ENCODE data around the gene TBCD.

The TBCD gene

GRCh38 chr17:82868715-82869131 lies 116.9 kb downstream of the TBCD start:
- no peak for DNase-seq (ENCODE audit: low read depth in 1 of 2, low spot score in 1 of 2)

- no peak for DNase-seq (ENCODE audit: low read depth in 1 of 2, low spot score in 1 of 2)
These were observed 117.7 kb downstream of the TBCD start for GRCh38 chr17:82869536-82869935.

GRCh38 chr17:82870091-82870491 lies 118.2 kb downstream of the TBCD start:
- no peak for DNase-seq (ENCODE audit: low read depth in 1 of 2, low spot score in 1 of 2)

- no peak for DNase-seq (ENCODE audit: low read depth in 1 of 2, low spot score in 1 of 2)
These were observed 118.7 kb downstream of the TBCD start for GRCh38 chr17:82870541-82870940.

- no peak for DNase-seq (ENCODE audit: low read depth in 1 of 2, low spot score in 1 of 2)
These were observed 119.4 kb downstream of the TBCD start for GRCh38 chr17:82871056-82871775.

GRCh38 chr17:82871776-82872561 lies 120.1 kb downstream of the TBCD start:
- DNase-seq (ENCODE audit: low read depth in 1 of 2, low spot score in 1 of 2): no peak

GRCh38 chr17:82872591-82873520 lies 121.0 kb downstream of the TBCD start:
- no peak for DNase-seq (ENCODE audit: low read depth in 1 of 2, low spot score in 1 of 2)

- no peak for DNase-seq (ENCODE audit: low read depth in 1 of 2, low spot score in 1 of 2)
These were observed 121.7 kb downstream of the TBCD start for GRCh38 chr17:82873521-82873920.

GRCh38 chr17:82874011-82874835 lies 122.4 kb downstream of the TBCD start:
- no peak for DNase-seq (ENCODE audit: low read depth in 1 of 2, low spot score in 1 of 2)

- no peak for DNase-seq (ENCODE audit: low read depth in 1 of 2, low spot score in 1 of 2)
These were observed 123.6 kb downstream of the TBCD start for GRCh38 chr17:82875407-82875856.

- no peak for DNase-seq (ENCODE audit: low read depth in 1 of 2, low spot score in 1 of 2)
These were observed 124.3 kb downstream of the TBCD start for GRCh38 chr17:82876149-82876548.

- DNase-seq (ENCODE audit: low read depth in 1 of 2, low spot score in 1 of 2): no peak
These were observed 124.9 kb downstream of the TBCD start for GRCh38 chr17:82876602-82877379.

- DNase-seq (ENCODE audit: low read depth in 1 of 2, low spot score in 1 of 2): no peak
These were observed 126.7 kb downstream of the TBCD start for GRCh38 chr17:82878527-82878926.

- DNase-seq (ENCODE audit: low read depth in 1 of 2, low spot score in 1 of 2): no peak
These were observed 127.4 kb downstream of the TBCD start for GRCh38 chr17:82879241-82879640.

- DNase-seq (ENCODE audit: low read depth in 1 of 2, low spot score in 1 of 2): no peak
These were observed 128.9 kb downstream of the TBCD start for GRCh38 chr17:82880620-82881323.

GRCh38 chr17:82881324-82881823 lies 129.5 kb downstream of the TBCD start:
- no peak for DNase-seq (ENCODE audit: low read depth in 1 of 2, low spot score in 1 of 2)

GRCh38 chr17:82881900-82882714 lies 130.2 kb downstream of the TBCD start:
- no peak for DNase-seq (ENCODE audit: low read depth in 1 of 2, low spot score in 1 of 2)
